Loucy (cell line): ENCODE measurements around the gene MBP.

Experiments used
- H2AFZ ChIP-seq: fragments of 200-600 bp; sonication (generic); 2 replicates; pipeline ENCODE4 v1.6.0; 2016; ENCODE audit warnings: antibody characterized with exemption, mild to moderate bottlenecking, low read length, moderate library complexity
- H3F3A ChIP-seq: fragments of 200-600 bp; 2 replicates; pipeline ENCODE4 v1.6.0; 2016; ENCODE audit warnings: antibody characterized with exemption, low read depth, mild to moderate bottlenecking
- H3K27me3 ChIP-seq: fragments of 200-600 bp; sonication (generic); 2 replicates; pipeline ENCODE4 v1.6.1; 2014; ENCODE audit warnings: low read length, mild to moderate bottlenecking; ENCODE audit not compliant: insufficient read depth, poor library complexity, severe bottlenecking
- H3K36me3 ChIP-seq: fragments of 200-600 bp; sonication (generic); 2 replicates; pipeline ENCODE4 v1.6.1; 2016; ENCODE audit warnings: low read length; ENCODE audit not compliant: insufficient read depth
- H3K4me1 ChIP-seq: fragments of 200-600 bp; sonication (generic); 2 replicates; pipeline ENCODE4 v1.5.1; 2014; ENCODE audit warnings: low read length, mild to moderate bottlenecking; ENCODE audit not compliant: insufficient read depth, poor library complexity, severe bottlenecking
- H3K4me2 ChIP-seq: fragments of 200-600 bp; sonication (generic); 2 replicates; pipeline ENCODE4 v1.6.0; 2014; ENCODE audit warnings: antibody characterized with exemption, low read length, low read depth, mild to moderate bottlenecking; ENCODE audit not compliant: poor library complexity, severe bottlenecking
- H3K4me3 ChIP-seq: fragments of 200-600 bp; sonication (generic); 2 replicates; pipeline ENCODE4 v1.5.1; 2014; ENCODE audit warnings: low read length, mild to moderate bottlenecking, mixed read lengths; ENCODE audit not compliant: poor library complexity, severe bottlenecking
- H3K79me2 ChIP-seq: fragments of 200-600 bp; sonication (generic); 2 replicates; pipeline ENCODE4 v1.6.1; 2014; ENCODE audit warnings: low read length; ENCODE audit not compliant: insufficient read depth
- H3K9ac ChIP-seq: fragments of 200-600 bp; sonication (generic); 2 replicates; pipeline ENCODE4 v1.6.0; 2014; ENCODE audit warnings: mild to moderate bottlenecking, low read depth, low read length, moderate library complexity; ENCODE audit not compliant: poor library complexity, severe bottlenecking
- H3K9me2 ChIP-seq: fragments of 200-600 bp; sonication (generic); replicated peaks from 2 replicates; pipeline ENCODE4 v1.6.1; 2016; ENCODE audit warnings: low read depth, low read length, mixed read lengths
- H3K9me3 ChIP-seq: fragments of 200-600 bp; sonication (generic); 2 replicates; pipeline ENCODE4 v1.6.1; 2014; ENCODE audit warnings: mild to moderate bottlenecking, antibody characterized with exemption, low read length, low read depth; ENCODE audit not compliant: insufficient read depth
- H4K20me1 ChIP-seq: fragments of 200-600 bp; sonication (generic); 2 replicates; pipeline ENCODE4 v1.6.0; 2014; ENCODE audit warnings: antibody characterized with exemption, low read length, mild to moderate bottlenecking; ENCODE audit not compliant: insufficient read depth, poor library complexity, severe bottlenecking
- EZH2phosphoT487 ChIP-seq: fragments of 200-600 bp; IDR thresholded peaks from 2 replicates; pipeline ENCODE4 v1.6.1; 2018; ENCODE audit warnings: antibody characterized with exemption, mild to moderate bottlenecking, moderate library complexity, borderline replicate concordance
- TF ChIP-seq, protein P1 (sequence below): fragments of 200-600 bp; sonication (generic); conservative IDR thresholded peaks from 2 replicates; pipeline ENCODE4 v1.5.1; 2014; ENCODE audit warnings: mild to moderate bottlenecking, antibody characterized with exemption, low read length

MBP gene

DNA sequence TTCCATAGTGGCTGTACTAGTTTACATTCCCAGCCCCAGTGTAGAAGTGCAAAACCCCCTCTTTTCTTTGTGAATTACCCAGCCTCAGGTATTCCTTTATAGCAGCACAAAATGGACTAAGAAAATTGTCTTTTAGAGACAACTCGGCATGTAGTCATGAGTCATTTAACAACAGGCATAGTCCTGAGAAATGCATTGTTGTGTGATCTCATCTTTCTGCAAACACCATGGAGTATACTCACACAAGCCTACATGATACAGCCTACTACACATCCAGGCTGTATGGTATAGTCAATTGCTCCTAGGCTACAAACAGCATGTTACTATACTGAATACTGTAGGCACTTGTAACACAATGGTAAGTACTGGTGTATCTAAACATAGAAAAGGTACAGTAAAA, 44.4 kb upstream of the MBP start:
- Histone ChIP-seq H3K36me3 (no peaks in the 10 kb centered on the region), H3K4me2 (no peak overlapping the region), H3F3A (no peaks in the 10 kb centered on the region), H3K9me2 (no peaks in the 10 kb centered on the region), H3K4me1 (peaks cover 4% of the 10 kb centered on the region), H2AFZ (no peak overlapping the region), H3K9me3 (no peaks in the 10 kb centered on the region), H3K4me3 (no peak overlapping the region), H3K27me3 (no peaks in the 10 kb centered on the region), H3K9ac (no peak overlapping the region), H3K79me2 (no peaks in the 10 kb centered on the region), H4K20me1 (no peaks in the 10 kb centered on the region)
- TF ChIP-seq EZH2phosphoT487 = no peak
- TF ChIP-seq, protein P1, sequence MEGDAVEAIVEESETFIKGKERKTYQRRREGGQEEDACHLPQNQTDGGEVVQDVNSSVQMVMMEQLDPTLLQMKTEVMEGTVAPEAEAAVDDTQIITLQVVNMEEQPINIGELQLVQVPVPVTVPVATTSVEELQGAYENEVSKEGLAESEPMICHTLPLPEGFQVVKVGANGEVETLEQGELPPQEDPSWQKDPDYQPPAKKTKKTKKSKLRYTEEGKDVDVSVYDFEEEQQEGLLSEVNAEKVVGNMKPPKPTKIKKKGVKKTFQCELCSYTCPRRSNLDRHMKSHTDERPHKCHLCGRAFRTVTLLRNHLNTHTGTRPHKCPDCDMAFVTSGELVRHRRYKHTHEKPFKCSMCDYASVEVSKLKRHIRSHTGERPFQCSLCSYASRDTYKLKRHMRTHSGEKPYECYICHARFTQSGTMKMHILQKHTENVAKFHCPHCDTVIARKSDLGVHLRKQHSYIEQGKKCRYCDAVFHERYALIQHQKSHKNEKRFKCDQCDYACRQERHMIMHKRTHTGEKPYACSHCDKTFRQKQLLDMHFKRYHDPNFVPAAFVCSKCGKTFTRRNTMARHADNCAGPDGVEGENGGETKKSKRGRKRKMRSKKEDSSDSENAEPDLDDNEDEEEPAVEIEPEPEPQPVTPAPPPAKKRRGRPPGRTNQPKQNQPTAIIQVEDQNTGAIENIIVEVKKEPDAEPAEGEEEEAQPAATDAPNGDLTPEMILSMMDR = no peak

DNA sequence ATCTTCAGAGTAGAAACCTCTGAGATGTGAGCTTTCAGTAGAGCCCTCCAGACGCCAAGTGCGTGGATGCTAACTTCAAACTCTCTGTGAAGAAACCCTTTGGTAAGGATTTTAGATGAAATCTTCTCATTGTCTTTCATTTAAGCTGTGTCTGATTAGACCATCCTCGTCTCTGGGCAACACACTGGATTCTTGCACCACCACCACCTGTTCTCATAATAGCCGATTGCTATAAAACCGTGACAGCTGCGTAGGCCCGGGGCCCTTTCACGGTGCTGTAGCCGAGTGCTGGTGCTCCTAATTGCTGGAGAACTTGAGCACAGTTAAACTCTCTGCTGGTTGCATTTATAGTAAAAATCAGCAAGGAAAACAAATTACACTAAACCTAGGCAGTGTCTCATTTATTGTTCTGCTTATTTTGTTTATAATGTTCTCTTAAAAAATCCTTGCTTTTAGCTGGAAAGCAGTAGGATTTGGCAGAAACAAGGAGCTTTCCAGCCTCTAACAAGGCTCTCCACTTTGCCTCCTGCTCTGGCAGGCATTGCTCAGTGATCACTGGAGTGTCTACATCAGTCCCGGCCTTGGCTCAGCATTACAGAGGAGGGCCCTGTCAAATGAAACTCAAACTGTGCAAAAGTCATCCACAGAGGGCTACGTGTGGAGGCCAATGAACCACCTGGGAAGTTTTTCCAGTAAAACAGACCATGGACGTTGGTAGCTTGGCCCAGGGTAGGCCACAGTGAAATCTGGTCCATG, 40.9 kb upstream of the MBP start:
- Histone ChIP-seq H3F3A (no peaks in the 10 kb centered on the region), H4K20me1 (no peaks in the 10 kb centered on the region), H3K79me2 (no peaks in the 10 kb centered on the region), H3K4me2 (no peak overlapping the region), H3K27me3 (no peaks in the 10 kb centered on the region), H3K9me2 (no peaks in the 10 kb centered on the region), H3K4me1 (no peaks in the 10 kb centered on the region), H2AFZ (no peak overlapping the region), H3K36me3 (no peaks in the 10 kb centered on the region), H3K4me3 (no peak overlapping the region), H3K9ac (no peak overlapping the region), H3K9me3 (no peaks in the 10 kb centered on the region)
- TF ChIP-seq, protein P1 = no peak
- no peak for TF ChIP-seq EZH2phosphoT487

DNA sequence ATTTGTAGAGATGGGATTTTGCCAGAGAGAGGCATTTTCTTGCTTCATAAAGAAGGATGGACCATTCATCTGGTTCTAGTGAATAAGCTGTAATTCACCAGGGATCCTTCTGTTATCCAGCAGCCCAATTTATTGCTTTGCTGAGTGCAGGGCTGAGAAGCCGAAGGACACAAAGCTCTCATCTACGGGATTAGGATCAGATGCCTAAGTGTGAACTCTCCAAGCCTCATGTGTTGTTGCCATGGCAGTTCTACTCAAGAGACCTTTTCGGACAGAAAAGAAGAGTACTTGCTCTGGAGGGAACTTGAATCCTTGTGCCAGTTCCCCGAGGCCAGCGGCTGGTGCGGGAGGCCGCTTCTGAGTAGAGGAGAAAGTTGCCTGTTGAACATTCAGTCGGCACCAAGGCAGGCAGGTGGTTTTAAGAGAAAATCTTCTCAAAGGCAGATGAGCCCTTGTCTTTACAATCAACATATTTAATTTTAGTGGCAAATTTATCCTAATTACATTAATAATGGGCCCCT, 38.4 kb upstream of the MBP start:
- TF ChIP-seq EZH2phosphoT487 = no peak
- TF ChIP-seq, protein P1 = no peak
- no peaks in the 10 kb centered on the region for H3K4me1 ChIP-seq
- no peaks in the 10 kb centered on the region for H3K9me3 ChIP-seq
- no peaks in the 10 kb centered on the region for H3K9me2 ChIP-seq
- H3K4me3 ChIP-seq = no peak overlapping the region
- no peak overlapping the region for H3K9ac ChIP-seq
- no peaks in the 10 kb centered on the region for H3K27me3 ChIP-seq
- no peak overlapping the region for H3K4me2 ChIP-seq
- H3K79me2 ChIP-seq = no peaks in the 10 kb centered on the region
- no peaks in the 10 kb centered on the region for H3F3A ChIP-seq
- H2AFZ ChIP-seq = no peak overlapping the region
- H3K36me3 ChIP-seq = no peaks in the 10 kb centered on the region
- no peaks in the 10 kb centered on the region for H4K20me1 ChIP-seq
